ENCODE results near the gene TAAR2. TPM values are rescaled to one million over a fixed set of nuclear protein-coding genes. Genes with fewer than 3 reads are reported as not detected.
"Not testable (repeated sequence)": the region's sequence is repeated elsewhere in the genome, so short reads cannot be mapped to it uniquely, and the experiment has no call there.

TAAR2 gene
- total and polyA plus RNA-seq, 2 of the 13 experiments (the other 11 are each of a cell fraction or from before 2014, with no cell fraction given), result not detected

- H3K4me1 ChIP-seq (ENCODE audit: insufficient read depth, low read length); ATAC-seq; in situ Hi-C loops (cut with HindIII; ENCODE audit: extremely low pct_ligation_motif_present, low pct_unique_long_range_greater_than_20kb); DNase-seq (ENCODE audit: low spot score); CTCF ChIA-PET (ENCODE audit: low intra/inter-chr PET ratio, low total read pairs); H4K20me1 ChIP-seq (ENCODE audit: insufficient read depth, low read length); H3K9me3 ChIP-seq (ENCODE audit: low read length); FAIRE-seq; intact Hi-C loops (cut with micrococcal nuclease; ENCODE audit: unreplicated experiment); H3K79me2 ChIP-seq (ENCODE audit: insufficient read depth, low read length); H3K36me3 ChIP-seq (replicated peaks in 1 of 2; ENCODE audit: control insufficient read depth in 1 of 2, insufficient read depth in 2 of 2, low read length in 2 of 2); H3K4me3 ChIP-seq (replicated peaks in 1 of 3; ENCODE audit: insufficient read depth in 1 of 3, low read depth in 2 of 3, low read length in 3 of 3); H3K27me3 ChIP-seq (ENCODE audit: control insufficient read depth in 1 of 2, insufficient read depth in 2 of 2, low read length in 2 of 2); H2AFZ ChIP-seq (ENCODE audit: low read length); BruUV-seq (replicated peaks); H3K4me2 ChIP-seq (ENCODE audit: low read depth, low read length); H3K27ac ChIP-seq (ENCODE audit: extremely low read length, insufficient read depth, low read length); POLR2A ChIA-PET; H3K9ac ChIP-seq (ENCODE audit: insufficient read depth, low read depth, low read length): not testable (repeated sequence)
- TF ChIP-seq PCBP2 (optimal IDR thresholded peaks at IDR 0.05; ENCODE audit: low read depth, low read length, poor library complexity, severe bottlenecking) (peak; percentile 87), HNRNPK (IDR thresholded peaks at IDR 0.05; ENCODE audit: low read depth, low read length, poor library complexity, severe bottlenecking) (peak; percentile 58), PCBP1 (IDR thresholded peaks at IDR 0.05; ENCODE audit: borderline replicate concordance, low read depth, low read length) (peak; percentile 94; the same call in 1 of the 2 replicates)
Measured at GRCh38 chr6:132600900-132601299, 23.2 kb downstream of the TAAR2 start.

GRCh38 chr6:132598473-132598872, 25.6 kb downstream of the TAAR2 start:
- Histone ChIP-seq H4K20me1 (ENCODE audit: insufficient read depth, low read length) (no peaks in the 10 kb centered on the region), H3K27me3 (ENCODE audit: control insufficient read depth in 1 of 2, insufficient read depth in 2 of 2, low read length in 2 of 2) (no peaks in the 10 kb centered on the region; a peak in 1 of 5 replicates), H3K79me2 (ENCODE audit: insufficient read depth, low read length) (no peaks in the 10 kb centered on the region), H3K36me3 (replicated peaks in 1 of 2; ENCODE audit: control insufficient read depth in 1 of 2, insufficient read depth in 2 of 2, low read length in 2 of 2) (no peaks in the 10 kb centered on the region), H3K9me3 (ENCODE audit: low read length) (no peaks in the 10 kb centered on the region), H3K4me1 (ENCODE audit: insufficient read depth, low read length) (no peaks in the 10 kb centered on the region), H3K9ac (ENCODE audit: insufficient read depth, low read depth, low read length) (no peak overlapping the region), H3K4me3 (replicated peaks in 1 of 3; ENCODE audit: insufficient read depth in 1 of 3, low read depth in 2 of 3, low read length in 3 of 3) (no peak overlapping the region), H3K27ac (ENCODE audit: extremely low read length, insufficient read depth, low read length) (no peak overlapping the region), H3K4me2 (ENCODE audit: low read depth, low read length) (no peak overlapping the region), H2AFZ (ENCODE audit: low read length) (no peak overlapping the region)
- POLR2A ChIA-PET, result no interaction called here
- CTCF ChIA-PET (ENCODE audit: low intra/inter-chr PET ratio, low total read pairs), result no interaction called here
- peak; percentile 100 for ATAC-seq
- in situ Hi-C loops (cut with HindIII; ENCODE audit: extremely low pct_ligation_motif_present, low pct_unique_long_range_greater_than_20kb) (no loop called here), intact Hi-C loops (cut with micrococcal nuclease; ENCODE audit: unreplicated experiment) (loop anchor here (5.0 kb wide), 2 partner anchors 44 to 169 kb away; no protein-coding TSS in a partner anchor)
- 20% methylated on average over 3 of the region's 3 CpGs for WGBS (ENCODE audit: low lambda C conversion rate)
- DNase-seq (ENCODE audit: low spot score), result peak; percentile 57
- peak; percentile 18 for FAIRE-seq
- BruUV-seq (replicated peaks), result no TSS peak
- TF ChIP-seq RNF2 (conservative IDR thresholded peaks at IDR 0.05; ENCODE audit: low read depth), result 0 out of 2 replicates have a peak, but pooled peaks have one; percentile 36
- no peak for TF ChIP-seq ZFP91 (CRISPR knock-in tag; IDR thresholded peaks at IDR 0.05; ENCODE audit: borderline replicate concordance)
- peak; percentile 27; the same call in 1 of the 2 replicates for TF ChIP-seq SMC3 (IDR thresholded peaks at IDR 0.05; ENCODE audit: low read length)
- TF ChIP-seq CTCF (CRISPR knock-in tag; IDR thresholded peaks at IDR 0.05), result peak; percentile 56
- no peak for TF ChIP-seq GABPB1 (CRISPR knock-in tag; IDR thresholded peaks at IDR 0.05)
- TF ChIP-seq ZNF678 (CRISPR knock-in tag; IDR thresholded peaks at IDR 0.05), result no peak
- peak; percentile 48 for TF ChIP-seq ZMYM4 (CRISPR knock-in tag; IDR thresholded peaks at IDR 0.05)
- 0 out of 2 replicates have a peak, but pooled peaks have one; percentile 30 for TF ChIP-seq FOXO1 (CRISPR knock-in tag; IDR thresholded peaks at IDR 0.05)
- TF ChIP-seq NR2C2 (CRISPR knock-in tag; IDR thresholded peaks at IDR 0.05; ENCODE audit: borderline replicate concordance), result no peak
- peak; percentile 41 for TF ChIP-seq STAG1 (CRISPR knock-in tag; IDR thresholded peaks at IDR 0.05)
